A549 (cell line): ENCODE results near the gene GPD2. TPM values are rescaled to one million over a fixed set of nuclear protein-coding genes. Genes with fewer than 3 reads are reported as not detected.

Experiments
- ATAC-seq, 2 experiments: fragments of 200-7000 bp in 1 of 2; fragments of >200 bp in 1 of 2; cut with Nextera tagmentation in 1 of 2; cut with Tn5 transposase in 1 of 2; 3 replicates each; pipeline versions ENCODE4 v1.8.0 to v1.9.1; 2018 to 2020; ENCODE audit warnings: mild to moderate bottlenecking in 1 of 2, moderate library complexity in 1 of 2
- CTCF ChIA-PET: fragments of 300-600 bp; sonication (Branson Sonifier 250); formaldehyde crosslinking; extraction: SDS; loops from one replicate; lab custom pipeline; 2021; ENCODE audit warnings: antibody characterized with exemption, inconsistent platforms; lab: Yijun Ruan, JAX
- POLR2A ChIA-PET: fragments of 350-600 bp; formaldehyde crosslinking; extraction: SDS; loops from one replicate; lab custom pipeline; 2021; ENCODE audit warnings: antibody characterized with exemption, inconsistent platforms; lab: Yijun Ruan, JAX
- DNase-seq, 2 experiments: peaks; one replicate each; pipeline versions ENCODE4 v3.0.0 to v3.0.0-alpha.2; 2011 to 2016; ENCODE audit warnings: low read depth in 1 of 2, low spot score in 1 of 2
- FAIRE-seq: peaks from 2 replicates; lab custom pipeline; 2011; peaks lifted over from hg19 to GRCh38; lab: Jason Lieb, UNC
- H3K27ac ChIP-seq, 2 experiments: fragments of >200 bp; sonication (Bioruptor Twin); formaldehyde crosslinking; 3 replicates each; pipeline ENCODE4 v1.5.1; 2016 to 2017
- H3K4me1 ChIP-seq: fragments of >200 bp; sonication (Bioruptor Twin); formaldehyde crosslinking; 3 replicates; pipeline ENCODE4 v1.6.1; 2016
- H3K4me2 ChIP-seq: fragments of >200 bp; sonication (Bioruptor Twin); formaldehyde crosslinking; 3 replicates; pipeline ENCODE4 v1.6.1; 2016
- H3K4me3 ChIP-seq: fragments of >200 bp; sonication (Bioruptor Twin); formaldehyde crosslinking; 3 replicates; pipeline ENCODE4 v1.5.1; 2016
- H3K9me3 ChIP-seq: fragments of >200 bp; sonication (Bioruptor Twin); formaldehyde crosslinking; 3 replicates; pipeline ENCODE4 v1.6.1; 2016
- BHLHE40 ChIP-seq: IDR thresholded peaks from 2 replicates; pipeline ENCODE4 v1.6.1; 2012; ENCODE audit warnings: low read depth, low read length, inconsistent platforms
- CBX2 ChIP-seq: fragments of 200-600 bp; sonication (generic); IDR thresholded peaks from 2 replicates; pipeline ENCODE4 v1.6.1; 2016; ENCODE audit warnings: low read depth, mild to moderate bottlenecking, borderline replicate concordance
- CBX8 ChIP-seq: fragments of 200-600 bp; sonication (generic); IDR thresholded peaks from 2 replicates; pipeline ENCODE4 v1.6.1; 2016
- CHD2 ChIP-seq: fragments of 150-350 bp; IDR thresholded peaks from 2 replicates; pipeline ENCODE4 v1.6.1; 2014; ENCODE audit warnings: low read length; ENCODE audit not compliant: partially characterized antibody
- EHF ChIP-seq: fragments of 250-450 bp; sonication (Bioruptor Pico); IDR thresholded peaks from 2 replicates; pipeline ENCODE4 v1.5.0; 2020; ENCODE audit warnings: mild to moderate bottlenecking
- EHMT2 ChIP-seq: fragments of 200-600 bp; sonication (generic); IDR thresholded peaks from 2 replicates; pipeline ENCODE4 v1.6.1; 2016; ENCODE audit warnings: antibody characterized with exemption, low read depth, mild to moderate bottlenecking, moderate library complexity
- EP300 ChIP-seq, 2 experiments: fragments of >200 bp; sonication (Bioruptor Twin); formaldehyde crosslinking; IDR thresholded peaks; 2 replicates in 1 of 2; 3 replicates in 1 of 2; pipeline ENCODE4 v1.6.1; 2016 to 2017
- GATA3 ChIP-seq: IDR thresholded peaks from 2 replicates; pipeline ENCODE4 v1.6.1; 2012; ENCODE audit warnings: borderline replicate concordance
- HEYL ChIP-seq: fragments of 250-450 bp; sonication (Bioruptor Pico); IDR thresholded peaks from 2 replicates; pipeline ENCODE4 v1.8.0; 2021; ENCODE audit warnings: mild to moderate bottlenecking, moderate library complexity
- HOXA7 ChIP-seq: fragments of 250-450 bp; sonication (Bioruptor Pico); IDR thresholded peaks from 2 replicates; pipeline ENCODE4 v1.5.0; 2020; ENCODE audit warnings: mild to moderate bottlenecking, moderate library complexity
- HOXB13 ChIP-seq: fragments of 250-450 bp; sonication (Bioruptor Pico); IDR thresholded peaks from 2 replicates; pipeline ENCODE4 v1.5.0; 2020; ENCODE audit warnings: low read depth, mild to moderate bottlenecking, moderate library complexity
- KDM1A ChIP-seq: fragments of 200-600 bp; sonication (generic); IDR thresholded peaks from 2 replicates; pipeline ENCODE4 v1.6.1; 2016; ENCODE audit warnings: low read depth, mild to moderate bottlenecking
- MAFK ChIP-seq: fragments of 450-650 bp; IDR thresholded peaks from 2 replicates; pipeline ENCODE4 v1.6.1; 2014; ENCODE audit not compliant: partially characterized antibody
- MYC ChIP-seq: IDR thresholded peaks from 2 replicates; pipeline ENCODE4 v1.6.1; 2012; ENCODE audit warnings: mild to moderate bottlenecking, inconsistent platforms, low read length, improper control_type of control experiment, borderline replicate concordance
- NFE2L2 ChIP-seq: fragments of 150-350 bp; conservative IDR thresholded peaks from 2 replicates; pipeline ENCODE4 v1.6.1; 2014; ENCODE audit warnings: low read length
- POLR2A ChIP-seq: IDR thresholded peaks from 2 replicates; pipeline ENCODE4 v1.6.1; 2012; ENCODE audit warnings: mild to moderate bottlenecking, low read length
- RARB ChIP-seq: fragments of 250-450 bp; sonication (Bioruptor Pico); IDR thresholded peaks from 2 replicates; pipeline ENCODE4 v1.8.0; 2021; ENCODE audit warnings: mild to moderate bottlenecking, moderate library complexity
- RNF2 ChIP-seq: fragments of 200-600 bp; sonication (generic); IDR thresholded peaks from 2 replicates; pipeline ENCODE4 v1.6.1; 2016; ENCODE audit warnings: low read depth, mild to moderate bottlenecking, antibody characterized with exemption, moderate library complexity, borderline replicate concordance
- TFCP2L1 ChIP-seq: fragments of 250-450 bp; sonication (Bioruptor Pico); IDR thresholded peaks from 2 replicates; pipeline ENCODE4 v1.5.0; 2021; ENCODE audit warnings: mild to moderate bottlenecking
- ZC3H11A ChIP-seq: fragments of 450-650 bp; IDR thresholded peaks from 2 replicates; pipeline ENCODE4 v1.6.1; 2014; ENCODE audit warnings: antibody characterized with exemption, mild to moderate bottlenecking
- ZNF302 ChIP-seq: fragments of 250-450 bp; sonication (Bioruptor Pico); IDR thresholded peaks from 2 replicates; pipeline ENCODE4 v1.9.0; 2021; ENCODE audit warnings: inconsistent platforms, mild to moderate bottlenecking, moderate library complexity
- ZSCAN20 ChIP-seq: fragments of 250-450 bp; sonication (Bioruptor Pico); IDR thresholded peaks from 2 replicates; pipeline ENCODE4 v1.8.0; 2022; ENCODE audit warnings: mild to moderate bottlenecking, moderate library complexity
- WGBS: methylation state at CpG from one replicate; pipeline ENCODE4 v1.1.6; 2017; ENCODE audit errors: missing lambda C conversion rate; 5-methylcytosine and 5-hydroxymethylcytosine counted together
- polyA plus RNA-seq, 4 experiments: library from polyadenylated mRNA; depleted of rRNA in 3 of 4; stranded (reverse); fragments of >200 nt; fragmentation: RNase III in 1 of 4; extraction: RNeasy Plus Mini Kit Qiagen cat#74134 plus additional on column Dnase treatment in 1 of 4; gene quantifications; 2 replicates in 3 of 4; 3 replicates in 1 of 4; pipeline ENCODE4 v1.2.3, GENCODE V29; 2011 to 2017
- TF ChIP-seq, protein P1 (sequence below): IDR thresholded peaks from 2 replicates; pipeline ENCODE4 v1.6.1; 2012
- TF ChIP-seq, protein P2 (sequence below): fragments of 200-600 bp; sonication (generic); IDR thresholded peaks from 2 replicates; pipeline ENCODE4 v1.6.1; 2016; ENCODE audit warnings: antibody characterized with exemption, mild to moderate bottlenecking, moderate library complexity
- TF ChIP-seq, protein P3 (sequence below): fragments of 450-650 bp; IDR thresholded peaks from 2 replicates; pipeline ENCODE4 v1.6.1; 2014; ENCODE audit warnings: antibody characterized with exemption
- TF ChIP-seq, protein P4 (sequence below): fragments of >200 bp; sonication (Bioruptor Twin); formaldehyde crosslinking; IDR thresholded peaks from 3 replicates; pipeline ENCODE4 v1.6.1; 2016
- TF ChIP-seq, protein P5 (sequence below): fragments of >200 bp; sonication (Bioruptor Twin); formaldehyde crosslinking; IDR thresholded peaks from 2 replicates; pipeline ENCODE4 v1.6.1; 2016
- TF ChIP-seq, protein P6 (sequence below): fragments of 250-450 bp; sonication (Bioruptor Pico); IDR thresholded peaks from 2 replicates; pipeline ENCODE4 v1.5.0; 2021; ENCODE audit warnings: mild to moderate bottlenecking, moderate library complexity, borderline replicate concordance
- TF ChIP-seq, protein P7 (sequence below): fragments of 150-350 bp; IDR thresholded peaks from 2 replicates; pipeline ENCODE4 v1.6.1; 2014; ENCODE audit warnings: low read depth, mild to moderate bottlenecking, low read length

The GPD2 gene
- polyA plus RNA-seq, 2 of the 4 experiments (the other 2 are of a cell fraction): 26.6 to 39.6 TPM

DNA sequence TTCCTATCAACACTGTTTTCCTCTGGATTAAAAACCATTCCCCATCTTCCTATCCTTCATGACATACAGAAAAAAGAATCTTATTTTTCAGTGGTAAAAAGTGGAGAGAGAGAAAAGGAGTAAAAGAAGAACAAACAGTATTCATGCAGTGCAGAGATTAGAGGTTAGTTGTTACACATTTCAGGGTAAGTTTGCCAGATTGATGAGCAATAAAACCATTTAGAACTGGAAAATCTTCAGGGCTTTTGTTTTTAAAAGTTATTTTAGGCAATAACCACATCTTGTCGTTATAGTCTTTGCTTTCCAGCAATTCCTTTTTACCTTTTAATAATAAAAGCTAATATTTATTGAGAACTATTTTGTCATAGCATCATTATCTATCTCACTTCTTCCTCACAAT lies 104.5 kb downstream of the GPD2 start:
- H3K4me1 ChIP-seq: no peaks in the 10 kb centered on the region
- H3K4me2 ChIP-seq: no peak overlapping the region
- no peak for FAIRE-seq
- WGBS: 86% methylated on average over 1 of the region's 1 CpG
- ChIA-PET CTCF (interaction anchor here (1.2 kb wide), 1 partner anchor 99 kb away, joined by 3 read pairs; no protein-coding TSS in a partner anchor), POLR2A (no interaction called here)
- no peak overlapping the region for H3K4me3 ChIP-seq
- ATAC-seq: no peak
- TF ChIP-seq CHD2: no peak
- no peak for TF ChIP-seq ZNF302
- TF ChIP-seq HEYL (CRISPR knock-in tag): no peak
- no peak for TF ChIP-seq GATA3
- TF ChIP-seq KDM1A: no peak
- no peak for TF ChIP-seq RARB (CRISPR knock-in tag)
- TF ChIP-seq, protein P1, sequence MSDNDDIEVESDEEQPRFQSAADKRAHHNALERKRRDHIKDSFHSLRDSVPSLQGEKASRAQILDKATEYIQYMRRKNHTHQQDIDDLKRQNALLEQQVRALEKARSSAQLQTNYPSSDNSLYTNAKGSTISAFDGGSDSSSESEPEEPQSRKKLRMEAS: no peak
- TF ChIP-seq, protein P2, sequence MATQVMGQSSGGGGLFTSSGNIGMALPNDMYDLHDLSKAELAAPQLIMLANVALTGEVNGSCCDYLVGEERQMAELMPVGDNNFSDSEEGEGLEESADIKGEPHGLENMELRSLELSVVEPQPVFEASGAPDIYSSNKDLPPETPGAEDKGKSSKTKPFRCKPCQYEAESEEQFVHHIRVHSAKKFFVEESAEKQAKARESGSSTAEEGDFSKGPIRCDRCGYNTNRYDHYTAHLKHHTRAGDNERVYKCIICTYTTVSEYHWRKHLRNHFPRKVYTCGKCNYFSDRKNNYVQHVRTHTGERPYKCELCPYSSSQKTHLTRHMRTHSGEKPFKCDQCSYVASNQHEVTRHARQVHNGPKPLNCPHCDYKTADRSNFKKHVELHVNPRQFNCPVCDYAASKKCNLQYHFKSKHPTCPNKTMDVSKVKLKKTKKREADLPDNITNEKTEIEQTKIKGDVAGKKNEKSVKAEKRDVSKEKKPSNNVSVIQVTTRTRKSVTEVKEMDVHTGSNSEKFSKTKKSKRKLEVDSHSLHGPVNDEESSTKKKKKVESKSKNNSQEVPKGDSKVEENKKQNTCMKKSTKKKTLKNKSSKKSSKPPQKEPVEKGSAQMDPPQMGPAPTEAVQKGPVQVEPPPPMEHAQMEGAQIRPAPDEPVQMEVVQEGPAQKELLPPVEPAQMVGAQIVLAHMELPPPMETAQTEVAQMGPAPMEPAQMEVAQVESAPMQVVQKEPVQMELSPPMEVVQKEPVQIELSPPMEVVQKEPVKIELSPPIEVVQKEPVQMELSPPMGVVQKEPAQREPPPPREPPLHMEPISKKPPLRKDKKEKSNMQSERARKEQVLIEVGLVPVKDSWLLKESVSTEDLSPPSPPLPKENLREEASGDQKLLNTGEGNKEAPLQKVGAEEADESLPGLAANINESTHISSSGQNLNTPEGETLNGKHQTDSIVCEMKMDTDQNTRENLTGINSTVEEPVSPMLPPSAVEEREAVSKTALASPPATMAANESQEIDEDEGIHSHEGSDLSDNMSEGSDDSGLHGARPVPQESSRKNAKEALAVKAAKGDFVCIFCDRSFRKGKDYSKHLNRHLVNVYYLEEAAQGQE: no peak
- TF ChIP-seq, protein P3, sequence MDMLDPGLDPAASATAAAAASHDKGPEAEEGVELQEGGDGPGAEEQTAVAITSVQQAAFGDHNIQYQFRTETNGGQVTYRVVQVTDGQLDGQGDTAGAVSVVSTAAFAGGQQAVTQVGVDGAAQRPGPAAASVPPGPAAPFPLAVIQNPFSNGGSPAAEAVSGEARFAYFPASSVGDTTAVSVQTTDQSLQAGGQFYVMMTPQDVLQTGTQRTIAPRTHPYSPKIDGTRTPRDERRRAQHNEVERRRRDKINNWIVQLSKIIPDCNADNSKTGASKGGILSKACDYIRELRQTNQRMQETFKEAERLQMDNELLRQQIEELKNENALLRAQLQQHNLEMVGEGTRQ: no peak
- no peak for TF ChIP-seq CBX2
- no peak for TF ChIP-seq CBX8
- TF ChIP-seq EP300 (IDR thresholded peaks at IDR 0.05): no peak
- no peak for TF ChIP-seq POLR2A
- TF ChIP-seq EHF (CRISPR knock-in tag): no peak
- TF ChIP-seq, protein P4, sequence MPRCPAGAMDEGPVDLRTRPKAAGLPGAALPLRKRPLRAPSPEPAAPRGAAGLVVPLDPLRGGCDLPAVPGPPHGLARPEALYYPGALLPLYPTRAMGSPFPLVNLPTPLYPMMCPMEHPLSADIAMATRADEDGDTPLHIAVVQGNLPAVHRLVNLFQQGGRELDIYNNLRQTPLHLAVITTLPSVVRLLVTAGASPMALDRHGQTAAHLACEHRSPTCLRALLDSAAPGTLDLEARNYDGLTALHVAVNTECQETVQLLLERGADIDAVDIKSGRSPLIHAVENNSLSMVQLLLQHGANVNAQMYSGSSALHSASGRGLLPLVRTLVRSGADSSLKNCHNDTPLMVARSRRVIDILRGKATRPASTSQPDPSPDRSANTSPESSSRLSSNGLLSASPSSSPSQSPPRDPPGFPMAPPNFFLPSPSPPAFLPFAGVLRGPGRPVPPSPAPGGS: no peak
- TF ChIP-seq, protein P5, sequence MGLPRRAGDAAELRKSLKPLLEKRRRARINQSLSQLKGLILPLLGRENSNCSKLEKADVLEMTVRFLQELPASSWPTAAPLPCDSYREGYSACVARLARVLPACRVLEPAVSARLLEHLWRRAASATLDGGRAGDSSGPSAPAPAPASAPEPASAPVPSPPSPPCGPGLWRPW: no peak
- no peak for TF ChIP-seq ZSCAN20
- no peak for TF ChIP-seq MAFK
- TF ChIP-seq, all 56 proteins: peak for 0
- H3K9me3 ChIP-seq: no peaks in the 10 kb centered on the region
- no peak for DNase-seq
- H3K27ac ChIP-seq: no peak overlapping the region

DNA sequence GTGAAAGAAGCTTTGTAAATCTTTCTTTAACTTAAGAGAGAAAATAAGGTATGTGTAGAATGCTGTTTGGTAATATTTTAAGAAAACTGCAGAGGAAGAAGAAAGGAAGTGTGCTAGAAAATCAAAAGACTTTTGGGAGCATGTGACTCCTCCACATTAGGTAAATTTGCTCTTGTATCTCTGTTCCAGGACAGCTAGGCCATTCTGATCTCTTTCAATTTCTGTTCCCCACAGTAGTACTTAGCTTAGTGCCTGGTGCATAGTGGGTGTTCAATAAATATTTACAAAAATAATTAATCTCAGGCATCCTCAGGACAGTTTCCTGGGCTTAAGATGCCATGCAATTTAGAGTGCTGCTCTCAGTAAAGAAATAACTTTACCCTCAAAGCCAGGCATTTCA lies 105.0 kb downstream of the GPD2 start:
- ChIA-PET POLR2A (no interaction called here), CTCF (interaction anchor here (0.6 to 1.2 kb wide), 3 partner anchors 30 to 100 kb away, joined by 3 read pairs; no protein-coding TSS in a partner anchor)
- Histone ChIP-seq H3K4me1 (no peaks in the 10 kb centered on the region), H3K9me3 (no peaks in the 10 kb centered on the region), H3K27ac (no peak overlapping the region), H3K4me2 (no peak overlapping the region), H3K4me3 (no peak overlapping the region)
- FAIRE-seq: no peak
- TF ChIP-seq NFE2L2 (no peak), HOXB13 (CRISPR knock-in tag) (no peak), BHLHE40 (no peak), TFCP2L1 (no peak), ZC3H11A (no peak), EHMT2 (no peak), EP300 (IDR thresholded peaks at IDR 0.05) (no peak), CBX2 (no peak), MYC (no peak), GATA3 (no peak), HOXA7 (CRISPR knock-in tag) (no peak), ZSCAN20 (no peak), RNF2 (no peak)
- TF ChIP-seq, protein P3: no peak
- TF ChIP-seq, protein P6, sequence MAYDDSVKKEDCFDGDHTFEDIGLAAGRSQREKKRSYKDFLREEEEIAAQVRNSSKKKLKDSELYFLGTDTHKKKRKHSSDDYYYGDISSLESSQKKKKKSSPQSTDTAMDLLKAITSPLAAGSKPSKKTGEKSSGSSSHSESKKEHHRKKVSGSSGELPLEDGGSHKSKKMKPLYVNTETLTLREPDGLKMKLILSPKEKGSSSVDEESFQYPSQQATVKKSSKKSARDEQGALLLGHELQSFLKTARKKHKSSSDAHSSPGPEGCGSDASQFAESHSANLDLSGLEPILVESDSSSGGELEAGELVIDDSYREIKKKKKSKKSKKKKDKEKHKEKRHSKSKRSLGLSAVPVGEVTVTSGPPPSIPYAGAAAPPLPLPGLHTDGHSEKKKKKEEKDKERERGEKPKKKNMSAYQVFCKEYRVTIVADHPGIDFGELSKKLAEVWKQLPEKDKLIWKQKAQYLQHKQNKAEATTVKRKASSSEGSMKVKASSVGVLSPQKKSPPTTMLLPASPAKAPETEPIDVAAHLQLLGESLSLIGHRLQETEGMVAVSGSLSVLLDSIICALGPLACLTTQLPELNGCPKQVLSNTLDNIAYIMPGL: no peak
- TF ChIP-seq, protein P7, sequence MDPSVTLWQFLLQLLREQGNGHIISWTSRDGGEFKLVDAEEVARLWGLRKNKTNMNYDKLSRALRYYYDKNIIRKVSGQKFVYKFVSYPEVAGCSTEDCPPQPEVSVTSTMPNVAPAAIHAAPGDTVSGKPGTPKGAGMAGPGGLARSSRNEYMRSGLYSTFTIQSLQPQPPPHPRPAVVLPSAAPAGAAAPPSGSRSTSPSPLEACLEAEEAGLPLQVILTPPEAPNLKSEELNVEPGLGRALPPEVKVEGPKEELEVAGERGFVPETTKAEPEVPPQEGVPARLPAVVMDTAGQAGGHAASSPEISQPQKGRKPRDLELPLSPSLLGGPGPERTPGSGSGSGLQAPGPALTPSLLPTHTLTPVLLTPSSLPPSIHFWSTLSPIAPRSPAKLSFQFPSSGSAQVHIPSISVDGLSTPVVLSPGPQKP: no peak
- ATAC-seq: no peak
- no peak for DNase-seq
